GM19043 (cell line): ENCODE results near the gene FOXL2NB.

Experiments
- ATAC-seq: cut with Tn5 transposase; IDR thresholded peaks from one replicate; pipeline ENCODE4 v1.9.1; 2021; ENCODE audit warnings: low read depth; ENCODE audit not compliant: unreplicated experiment

Gene FOXL2NB

DNA sequence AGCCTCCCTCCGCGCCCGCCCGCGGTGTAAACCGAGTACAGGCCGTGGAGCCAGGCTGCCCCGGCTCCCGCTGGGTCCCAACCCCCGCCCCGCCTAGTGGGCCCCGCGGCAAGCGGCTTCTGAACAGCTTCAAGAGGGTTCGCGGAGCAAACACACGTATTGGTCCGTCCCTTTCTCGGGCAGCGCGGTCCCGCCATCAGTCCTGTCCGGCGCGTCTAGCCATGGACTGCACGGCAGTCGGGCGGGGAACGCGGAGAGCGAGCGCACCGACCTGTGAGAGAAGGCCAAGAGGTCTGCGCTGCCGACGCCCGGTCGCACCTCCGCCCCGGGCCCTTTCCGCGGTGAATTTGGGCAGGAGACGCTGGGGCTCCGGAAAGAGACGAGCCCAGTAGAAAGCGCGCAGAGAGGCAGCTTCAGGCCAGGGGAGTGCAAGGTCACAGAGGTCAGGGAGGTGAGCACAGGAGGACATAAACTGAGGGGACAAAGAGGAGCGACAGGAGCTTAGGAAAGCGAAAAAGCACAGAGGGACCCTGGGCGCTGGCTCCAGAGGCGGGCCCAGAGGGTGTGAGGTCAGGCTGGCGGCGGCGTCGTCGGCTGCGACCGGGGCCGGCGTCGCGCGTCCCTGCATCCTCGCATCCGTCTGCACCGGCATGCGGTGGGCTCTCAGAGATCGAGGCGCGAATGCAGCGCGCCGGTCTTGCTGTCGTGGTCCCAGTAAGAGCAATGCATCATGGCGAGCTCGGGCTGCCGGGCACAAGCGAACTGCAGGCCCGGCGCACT lies 1.9 kb upstream of the FOXL2NB start:
- no peak for ATAC-seq

DNA sequence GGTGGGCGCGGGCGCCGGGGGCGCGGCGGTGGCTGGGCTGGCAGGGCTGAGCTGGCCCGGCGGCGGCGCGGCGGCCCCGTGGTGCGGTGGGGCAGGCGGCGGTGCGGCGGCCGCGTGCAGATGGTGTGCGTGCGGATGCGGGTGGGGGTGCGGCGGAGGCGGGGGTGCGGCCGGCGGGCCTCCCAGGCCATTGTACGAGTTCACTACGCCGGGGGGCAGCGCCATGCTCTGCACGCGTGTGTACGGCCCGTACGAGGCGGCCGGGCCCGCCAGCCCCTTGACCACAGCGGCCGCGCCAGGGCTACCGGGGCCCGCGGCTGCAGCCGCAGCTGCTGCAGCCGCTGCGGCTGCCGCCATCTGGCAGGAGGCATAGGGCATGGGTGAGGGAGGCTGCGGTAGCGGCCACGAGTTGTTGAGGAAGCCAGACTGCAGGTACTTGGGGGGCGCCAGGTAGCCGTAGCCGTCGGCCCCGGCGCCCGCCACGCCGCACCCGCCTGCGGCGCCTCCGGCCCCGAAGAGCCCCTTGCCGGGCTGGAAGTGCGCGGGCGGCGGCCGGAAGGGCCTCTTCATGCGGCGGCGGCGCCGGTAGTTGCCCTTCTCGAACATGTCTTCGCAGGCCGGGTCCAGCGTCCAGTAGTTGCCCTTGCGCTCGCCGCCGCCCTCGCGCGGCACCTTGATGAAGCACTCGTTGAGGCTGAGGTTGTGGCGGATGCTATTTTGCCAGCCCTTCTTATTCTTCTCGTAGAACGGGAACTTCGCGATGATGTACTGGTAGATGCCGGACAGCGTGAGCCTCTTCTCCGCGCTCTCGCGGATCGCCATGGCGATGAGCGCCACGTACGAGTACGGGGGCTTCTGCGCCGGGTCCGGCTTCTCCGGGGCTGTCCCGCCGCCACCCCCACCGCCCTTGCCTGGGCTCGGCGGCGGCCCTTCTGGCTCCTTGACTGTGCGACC lies 1.0 kb upstream of the FOXL2NB start:
- no peak for ATAC-seq

DNA sequence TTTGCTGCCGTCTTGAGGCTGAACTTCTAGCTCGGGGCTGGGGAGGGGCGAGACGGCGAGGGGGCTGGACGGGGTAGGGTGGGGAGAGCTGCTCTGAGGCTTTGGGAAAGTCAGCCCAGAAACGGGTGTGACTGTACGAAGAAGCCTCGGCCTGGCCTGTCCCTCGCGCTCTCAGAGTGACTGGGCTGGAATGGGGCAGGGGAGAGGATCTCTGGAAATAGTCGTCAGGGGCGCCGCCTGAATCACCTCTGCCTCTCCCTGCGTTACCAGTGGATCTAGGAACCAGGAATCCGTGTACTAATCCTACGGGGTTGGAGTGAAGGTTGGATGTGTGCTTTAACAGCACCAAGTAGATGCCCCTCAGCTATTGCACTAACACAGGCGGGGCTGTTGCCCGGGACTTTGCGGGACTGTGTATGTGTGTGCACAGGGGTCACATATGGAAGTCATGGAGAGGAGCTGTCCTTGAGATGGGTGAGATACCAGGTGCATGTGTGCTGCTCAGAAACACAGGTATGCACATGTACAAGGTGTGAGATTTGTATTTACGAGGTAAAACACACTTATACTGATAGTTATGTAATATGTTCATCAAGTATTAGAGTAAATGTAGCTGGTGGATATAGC lies 591 bp downstream of the FOXL2NB start:
- ATAC-seq: no peak

DNA sequence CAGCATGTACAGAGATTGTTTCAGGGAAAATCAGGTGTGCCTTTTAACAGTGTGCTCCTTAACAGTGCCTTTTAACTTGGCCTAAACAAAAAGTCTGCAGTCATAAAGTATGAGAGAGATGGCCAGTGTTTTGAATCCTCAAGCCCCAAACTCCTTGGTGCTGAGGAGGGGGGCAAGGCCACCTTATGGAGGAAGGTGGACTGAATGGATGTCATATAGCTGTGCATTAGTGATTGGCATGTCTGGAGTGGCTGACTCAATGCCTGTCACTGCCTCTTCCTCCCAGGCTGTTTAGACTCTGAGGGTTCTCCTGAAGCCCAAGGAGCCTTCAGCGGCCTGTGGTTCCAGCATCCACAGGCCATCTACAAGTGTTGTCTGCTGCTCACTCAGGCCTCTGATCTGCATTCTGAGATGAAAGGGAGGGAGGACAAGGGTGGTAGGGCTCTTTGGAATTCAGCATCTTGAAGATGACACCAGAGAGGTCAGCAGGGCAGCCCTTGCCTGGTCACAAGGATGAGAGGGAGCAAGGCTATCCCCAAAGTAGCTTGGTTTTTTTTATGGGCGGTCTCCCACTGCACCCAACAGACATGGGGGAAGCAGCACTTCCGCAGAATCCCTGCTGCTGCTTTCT lies 1.5 kb downstream of the FOXL2NB start:
- ATAC-seq: no peak

DNA sequence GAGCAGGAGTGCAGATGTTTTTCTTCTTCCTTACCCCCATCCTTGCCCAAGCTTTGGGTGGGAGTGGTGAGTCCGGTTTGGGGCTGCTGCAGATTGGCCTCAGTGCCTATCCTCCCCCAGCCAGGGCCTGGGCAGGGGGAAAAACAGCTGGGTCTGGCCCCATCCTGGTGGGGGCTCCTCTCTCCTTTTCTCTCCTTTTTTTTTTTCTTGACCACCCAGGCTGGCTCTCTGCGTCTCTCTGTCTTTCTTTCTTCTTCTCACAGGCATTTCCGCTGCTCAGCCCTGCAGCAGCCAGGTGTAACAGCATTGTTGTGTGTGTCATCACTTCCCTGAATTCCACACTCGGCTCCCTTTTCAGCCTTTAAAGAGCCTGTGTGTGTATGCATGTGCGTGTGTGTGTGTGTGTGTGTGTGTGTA lies 2.0 kb downstream of the FOXL2NB start:
- ATAC-seq: no peak

DNA sequence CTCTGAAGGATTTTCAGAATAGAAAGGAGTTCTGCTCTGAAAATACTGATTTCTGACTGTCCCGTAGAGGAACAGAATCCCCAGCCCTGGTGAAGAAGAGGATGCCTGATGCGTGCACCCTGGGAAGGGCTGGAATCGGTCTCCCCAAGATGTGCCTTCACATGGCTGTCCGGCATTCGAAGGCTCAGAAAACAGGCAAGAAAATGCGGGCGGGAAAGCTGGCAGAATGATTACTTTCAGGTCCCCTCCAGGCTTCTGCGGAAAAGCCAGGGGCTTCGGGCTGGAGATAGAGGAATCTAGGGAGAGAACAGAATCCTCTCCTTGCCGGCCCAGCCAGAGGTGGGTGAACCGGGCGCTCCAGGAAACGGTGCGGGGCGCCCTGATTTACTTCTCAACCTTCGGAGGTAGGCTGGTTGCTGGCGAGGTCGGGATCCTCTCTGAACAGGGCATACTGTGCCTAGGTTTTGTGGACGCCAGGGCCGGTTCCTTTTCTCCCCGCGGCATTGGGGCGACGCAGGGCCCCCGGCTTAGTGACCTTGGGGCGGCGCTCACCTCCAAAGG lies 2.5 kb downstream of the FOXL2NB start:
- ATAC-seq: no peak

DNA sequence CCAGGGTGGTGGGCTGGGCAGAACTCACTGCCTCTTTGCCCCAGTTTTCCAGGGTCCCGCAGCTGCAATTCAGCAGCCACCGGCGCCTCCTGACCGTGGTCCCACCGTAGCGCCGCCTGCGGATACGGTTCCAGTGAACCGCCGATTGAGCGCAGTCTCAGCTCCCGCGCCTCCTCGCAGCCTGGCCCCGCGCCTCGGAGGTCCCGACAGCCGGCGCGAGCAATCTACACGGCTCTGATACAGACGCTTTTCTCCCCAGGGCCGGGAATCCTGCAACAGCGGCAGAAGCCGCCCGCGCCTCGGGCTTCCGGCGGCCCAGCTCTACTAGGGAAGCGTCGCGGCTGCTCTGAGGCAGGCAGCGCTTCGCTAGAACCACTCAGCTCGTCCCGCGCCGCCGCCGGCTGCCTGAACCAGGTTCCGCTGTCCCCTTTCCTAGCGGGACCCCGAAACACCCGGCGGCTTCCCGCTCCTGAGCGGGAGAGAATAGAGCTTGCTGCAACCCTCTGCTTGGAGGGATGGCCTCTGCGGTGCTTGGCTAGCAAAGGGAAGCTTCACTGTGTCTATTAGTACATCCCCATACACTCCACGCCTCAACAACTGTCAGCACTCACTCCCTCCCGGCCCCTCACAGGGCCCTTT lies 3.1 kb downstream of the FOXL2NB start:
- ATAC-seq: no peak

DNA sequence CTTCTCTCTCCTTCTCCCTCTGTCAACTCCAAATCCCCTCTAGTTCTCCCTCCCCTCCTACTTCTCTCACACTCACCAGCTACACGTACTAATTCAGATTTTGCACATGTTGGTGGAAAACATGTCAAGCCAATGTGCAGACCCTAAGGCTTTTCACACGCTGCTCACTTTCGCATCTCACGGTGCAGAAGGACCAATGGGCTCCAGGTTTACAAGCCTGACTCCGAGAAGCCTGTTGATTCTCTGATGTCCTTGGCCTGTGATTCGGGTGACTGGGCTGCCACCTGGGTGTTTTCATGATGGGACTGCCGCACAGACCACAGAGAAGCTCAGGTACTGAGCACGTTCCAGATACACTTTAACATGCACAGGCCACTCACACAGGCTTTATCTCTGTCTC lies 3.7 kb downstream of the FOXL2NB start:
- no peak for ATAC-seq

DNA sequence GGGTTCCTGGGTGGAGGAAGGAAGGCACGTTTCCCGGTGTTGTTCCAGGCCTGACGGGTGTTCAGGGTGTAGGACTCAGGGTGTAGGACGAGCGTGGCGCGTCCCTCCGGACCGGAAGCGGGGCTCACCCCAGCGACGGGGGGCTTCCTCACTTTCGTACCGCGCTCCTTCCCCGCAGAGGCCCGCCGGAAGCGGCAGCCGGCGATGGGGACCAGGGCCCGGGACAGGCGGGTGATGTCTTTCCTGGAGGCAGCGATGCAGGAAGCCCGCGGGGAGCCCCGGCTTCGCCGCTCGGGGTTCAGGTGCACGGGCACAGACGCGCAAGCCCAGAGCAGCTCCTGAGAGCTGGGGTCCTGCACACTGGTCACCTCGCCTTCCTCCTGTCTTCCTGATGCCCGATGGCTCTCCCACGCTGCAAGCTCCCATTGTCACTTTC lies 13.4 kb downstream of the FOXL2NB start:
- ATAC-seq: no peak

DNA sequence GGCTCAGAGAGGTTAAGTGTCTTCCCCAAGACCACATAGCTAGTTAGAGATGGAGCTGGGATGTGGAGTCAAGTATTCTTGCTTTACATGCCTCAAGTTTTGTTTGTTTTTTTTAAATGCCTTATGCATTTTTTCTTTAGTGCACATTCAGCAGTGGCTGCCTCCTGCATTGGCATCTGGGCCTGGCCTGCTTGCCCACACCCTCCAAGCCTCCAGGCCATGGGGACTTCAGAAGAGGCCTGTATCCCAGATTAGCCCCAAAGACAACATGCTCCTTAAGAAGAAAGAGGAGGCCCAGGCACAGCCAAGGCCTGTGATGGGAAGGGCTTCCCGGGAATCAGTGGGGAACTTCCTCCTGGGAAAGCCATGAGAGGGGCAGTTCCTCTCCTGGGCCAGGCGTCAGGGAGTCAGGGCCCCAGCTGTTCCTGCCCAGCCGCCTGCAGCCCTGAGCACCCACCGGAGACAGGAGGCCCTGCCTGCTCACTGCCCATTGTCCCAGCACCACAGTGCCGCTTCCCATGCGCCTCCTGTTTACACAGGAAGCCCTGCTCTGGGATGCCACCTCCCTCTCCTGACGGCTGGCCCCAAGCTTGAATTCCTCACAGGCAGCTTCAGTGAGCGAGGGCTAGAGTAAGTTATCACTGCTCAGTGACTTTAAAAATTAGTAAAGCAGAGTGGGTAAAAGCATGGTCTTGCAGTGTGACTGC lies 16.0 kb downstream of the FOXL2NB start:
- no peak for ATAC-seq

DNA sequence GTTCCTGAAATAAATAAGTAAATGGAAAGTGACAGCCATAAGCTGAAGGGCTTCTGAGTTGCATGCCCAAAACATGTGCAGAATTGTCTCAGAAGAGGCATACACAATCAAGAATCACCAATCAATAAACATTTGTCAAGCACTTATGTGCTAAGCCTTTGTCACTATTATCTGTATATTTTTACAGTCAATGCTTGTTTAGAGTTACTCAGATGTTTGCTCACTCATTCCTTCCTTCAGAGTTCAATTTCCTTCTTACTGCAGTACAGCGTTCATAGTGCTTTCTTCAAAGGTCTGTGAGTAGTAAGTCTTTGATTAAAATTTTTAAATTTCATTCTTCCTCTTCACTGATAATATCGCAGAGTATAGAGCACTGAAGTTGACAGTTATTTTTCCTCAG lies 17.2 kb downstream of the FOXL2NB start:
- ATAC-seq: no peak

DNA sequence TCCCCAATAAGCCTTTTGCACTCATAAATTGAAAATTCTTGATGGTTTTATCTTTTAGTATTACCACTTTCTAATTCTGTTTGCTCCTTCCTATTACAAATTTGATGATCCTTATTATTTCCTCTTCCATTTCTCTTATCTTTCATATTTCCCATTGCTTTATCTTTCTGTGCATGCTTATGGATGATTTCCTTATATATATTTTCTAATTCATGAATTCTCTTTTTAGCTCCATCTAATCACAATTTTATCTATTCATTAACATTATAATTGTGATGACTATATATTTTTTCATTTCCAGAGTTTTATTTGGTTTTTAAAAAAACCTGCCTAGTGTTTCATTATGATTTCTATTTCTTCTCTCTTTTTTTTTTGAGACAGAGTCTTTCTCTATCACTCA lies 17.9 kb downstream of the FOXL2NB start:
- ATAC-seq: no peak

DNA sequence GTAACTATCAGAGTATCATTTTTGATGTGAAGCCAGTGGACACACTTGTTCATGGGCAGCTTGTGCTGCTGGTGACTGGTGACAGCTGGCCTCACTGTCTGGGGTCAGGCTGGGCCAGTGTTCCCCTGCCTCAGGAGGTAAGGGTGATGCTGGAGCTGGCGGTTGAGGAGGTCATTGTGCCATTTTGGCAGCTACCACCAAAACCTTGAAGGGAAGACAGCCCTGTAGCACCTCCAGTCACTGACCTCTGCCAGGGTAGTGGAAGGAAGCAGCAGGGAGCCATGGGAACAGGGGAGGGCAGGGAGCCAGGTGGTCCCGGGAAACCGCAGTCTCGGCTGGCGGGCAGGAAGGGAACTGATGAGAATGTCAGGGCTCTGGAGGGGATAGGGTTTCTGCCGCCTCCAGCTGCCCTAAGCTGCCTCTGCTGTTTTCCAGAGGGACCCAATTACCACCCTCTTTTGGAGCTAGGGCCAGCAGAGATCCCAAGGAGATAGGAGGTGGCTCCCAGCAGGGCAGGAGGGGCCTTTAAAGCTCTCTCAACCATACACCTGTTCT lies 24.8 kb downstream of the FOXL2NB start:
- no peak for ATAC-seq

DNA sequence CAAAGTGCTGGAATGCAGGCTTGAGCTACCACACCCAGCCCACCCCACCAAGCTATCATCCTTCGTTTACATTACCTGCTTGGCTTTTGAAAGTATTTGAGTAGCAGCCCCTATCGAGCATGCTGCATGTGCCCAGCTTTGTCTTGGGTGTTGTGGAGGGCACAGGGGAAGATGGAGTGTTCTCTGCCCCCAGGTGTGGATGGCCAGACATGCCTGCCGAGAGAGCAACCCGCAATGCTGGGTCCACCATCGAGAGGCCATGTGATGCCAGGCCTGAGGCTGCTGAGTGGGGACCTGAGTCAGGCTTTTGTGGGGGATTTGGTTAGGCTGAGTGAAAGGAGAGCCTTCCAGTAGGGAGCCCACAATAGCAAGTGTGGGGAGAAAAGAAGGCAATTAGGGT lies 25.9 kb downstream of the FOXL2NB start:
- ATAC-seq: no peak

DNA sequence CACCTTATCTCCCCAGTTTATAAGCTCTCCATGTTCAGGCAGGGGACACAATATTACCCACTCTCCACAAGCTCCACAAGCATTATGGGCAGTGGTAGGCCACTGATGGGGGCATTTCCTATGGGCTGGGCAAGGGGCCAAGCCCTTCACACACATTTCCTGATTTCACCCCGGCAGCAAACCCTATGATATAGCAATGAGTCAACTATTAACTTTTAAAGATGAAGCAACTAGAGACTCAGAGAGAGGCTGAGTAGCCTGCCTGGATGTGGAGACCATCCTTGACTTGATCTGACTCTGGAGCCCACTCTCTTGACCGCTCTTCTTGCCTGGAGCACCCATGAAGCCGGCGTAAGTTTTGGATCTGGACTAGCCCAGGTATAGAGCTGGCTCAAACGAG lies 27.4 kb downstream of the FOXL2NB start:
- ATAC-seq: no peak

DNA sequence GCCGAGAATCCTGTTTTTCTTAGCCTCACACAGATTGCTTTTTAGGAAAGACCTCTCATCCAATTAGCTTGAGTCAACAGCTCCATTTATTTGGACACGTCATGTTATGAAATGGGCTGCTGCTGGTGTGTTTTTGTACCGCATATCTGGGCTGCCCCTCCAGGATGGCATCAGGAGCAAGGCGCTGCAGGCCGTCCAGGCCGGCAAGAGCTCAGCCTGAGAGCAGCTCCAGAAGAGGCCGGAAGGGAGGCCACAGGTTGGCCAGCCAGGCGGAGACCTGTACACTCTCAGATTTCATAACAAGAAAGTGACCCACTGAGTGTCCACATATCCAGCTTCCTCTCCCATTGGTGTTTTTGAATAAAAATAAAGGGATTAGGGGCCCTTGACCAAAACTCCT lies 28.3 kb downstream of the FOXL2NB start:
- no peak for ATAC-seq

DNA sequence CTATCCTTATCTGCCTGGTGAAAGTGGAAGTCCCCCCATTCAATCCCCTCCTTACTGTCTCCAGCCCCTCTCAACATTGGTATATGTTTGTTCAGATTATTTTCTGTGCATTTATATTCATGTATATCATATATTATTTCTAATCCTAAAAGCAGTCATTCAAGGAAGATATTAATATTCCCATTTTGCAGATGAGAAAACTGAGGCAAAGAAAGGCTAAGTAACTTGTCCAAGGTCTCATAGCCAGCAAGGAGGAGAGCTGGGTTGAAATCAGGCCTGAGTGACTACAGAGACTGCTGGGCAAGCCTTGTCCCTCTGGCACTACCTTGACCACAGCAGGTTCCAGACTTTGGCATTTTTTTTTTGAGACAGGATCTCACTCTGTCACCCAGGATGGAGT lies 29.0 kb downstream of the FOXL2NB start:
- no peak for ATAC-seq

DNA sequence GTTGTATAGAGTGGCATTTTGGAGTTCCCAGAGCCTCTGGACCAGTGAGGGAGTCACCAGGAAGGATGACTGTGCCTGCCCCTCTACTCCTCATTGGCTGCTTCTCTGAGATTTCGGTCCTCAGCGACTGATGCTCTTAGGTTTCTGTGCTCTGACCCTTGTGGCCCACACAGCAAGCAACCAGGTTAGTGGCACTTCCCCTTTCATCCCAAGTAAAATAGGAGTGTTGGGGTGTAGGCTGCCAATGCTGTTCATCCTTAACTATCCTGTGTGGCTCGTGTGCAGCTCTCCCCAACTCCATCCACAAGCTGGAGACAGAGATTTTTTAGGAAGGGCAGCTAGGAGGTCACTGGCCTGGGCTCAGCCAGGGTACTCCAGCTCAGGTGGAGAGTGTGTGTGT lies 37.8 kb downstream of the FOXL2NB start:
- ATAC-seq: no peak

DNA sequence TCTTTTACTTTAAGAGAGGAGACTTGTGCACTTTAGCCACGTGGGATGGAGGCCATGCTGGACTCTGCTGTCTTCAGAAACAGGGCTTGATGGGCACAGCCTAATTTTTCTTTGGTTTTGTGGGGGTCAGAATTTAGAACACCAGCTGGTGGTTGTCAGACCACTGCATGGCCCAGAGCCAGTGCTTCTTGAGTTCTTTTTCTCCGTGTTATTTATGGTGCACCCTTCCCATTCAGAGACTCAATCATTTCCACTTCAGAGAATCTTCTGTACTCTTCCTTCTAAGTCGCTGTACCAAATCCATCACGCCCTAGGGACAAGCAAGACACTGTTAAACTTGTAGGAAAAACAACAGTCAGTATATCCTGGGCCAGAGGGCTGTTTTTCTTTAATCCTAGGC lies 38.9 kb downstream of the FOXL2NB start:
- no peak for ATAC-seq
